Measurements from ENCODE around the gene TMA7B. TPM values are rescaled to one million over a fixed set of nuclear protein-coding genes. Genes with fewer than 3 reads are reported as not detected.

Gene TMA7B
- polyA plus RNA-seq, 1 experiment: not detected

GRCh38 chr22:39932918-39933649, 27.1 kb upstream of the TMA7B start:
- POLR2A ChIA-PET: interaction anchor here (0.6 kb wide), 1 partner anchor 413 kb away, joined by 3 read pairs; no protein-coding TSS in a partner anchor
- TF ChIP-seq CTCF (IDR thresholded peaks at IDR 0.05; ENCODE audit: low read depth, low read length): peak; percentile 64
- peaks cover 54% of the 10 kb centered on the region for H3K27me3 ChIP-seq (ENCODE audit: control insufficient read depth, insufficient read depth, low read length)
- CTCF ChIA-PET: interaction anchor here (0.6 to 1.3 kb wide), 9 partner anchors 8 to 839 kb away, joined by 3 to 6 read pairs (median 4); no protein-coding TSS in a partner anchor
- no peaks in the 10 kb centered on the region for H3K9me3 ChIP-seq (ENCODE audit: control insufficient read depth, insufficient read depth, low read length)
- no peak for DNase-seq (ENCODE audit: low read depth, low spot score)
- H3K27ac ChIP-seq (ENCODE audit: low read depth, low read length): no peak overlapping the region
- no peak overlapping the region for H3K4me3 ChIP-seq (ENCODE audit: low read depth, low read length)

GRCh38 chr22:39933741-39934140, 26.5 kb upstream of the TMA7B start:
- peaks cover 56% of the 10 kb centered on the region for H3K27me3 ChIP-seq (ENCODE audit: control insufficient read depth, insufficient read depth, low read length)
- H3K9me3 ChIP-seq (ENCODE audit: control insufficient read depth, insufficient read depth, low read length): no peaks in the 10 kb centered on the region
- H3K27ac ChIP-seq (ENCODE audit: low read depth, low read length): no peak overlapping the region
- CTCF ChIA-PET: interaction anchor here (0.7 to 1.3 kb wide), 4 partner anchors 9 to 91 kb away, joined by 3 to 6 read pairs (median 4); no protein-coding TSS in a partner anchor
- TF ChIP-seq CTCF (IDR thresholded peaks at IDR 0.05; ENCODE audit: low read depth, low read length): no peak
- no peak overlapping the region for H3K4me3 ChIP-seq (ENCODE audit: low read depth, low read length)
- DNase-seq (ENCODE audit: low read depth, low spot score): no peak
- POLR2A ChIA-PET: no interaction called here

- TF ChIP-seq CTCF (IDR thresholded peaks at IDR 0.05; ENCODE audit: low read depth, low read length): no peak
- DNase-seq (ENCODE audit: low read depth, low spot score): no peak
- ChIA-PET POLR2A (no interaction called here), CTCF (no interaction called here)
- peaks cover 54% of the 10 kb centered on the region for H3K27me3 ChIP-seq (ENCODE audit: control insufficient read depth, insufficient read depth, low read length)
- H3K9me3 ChIP-seq (ENCODE audit: control insufficient read depth, insufficient read depth, low read length): no peaks in the 10 kb centered on the region
- H3K4me3 ChIP-seq (ENCODE audit: low read depth, low read length): no peak overlapping the region
- H3K27ac ChIP-seq (ENCODE audit: low read depth, low read length): no peak overlapping the region
Measured at GRCh38 chr22:39935116-39935515, 25.1 kb upstream of the TMA7B start.

- DNase-seq (ENCODE audit: low read depth, low spot score): no peak
- Histone ChIP-seq H3K27me3 (ENCODE audit: control insufficient read depth, insufficient read depth, low read length) (peaks cover 54% of the 10 kb centered on the region), H3K27ac (ENCODE audit: low read depth, low read length) (no peak overlapping the region), H3K9me3 (ENCODE audit: control insufficient read depth, insufficient read depth, low read length) (no peaks in the 10 kb centered on the region), H3K4me3 (ENCODE audit: low read depth, low read length) (no peak overlapping the region)
- CTCF ChIA-PET: no interaction called here
- TF ChIP-seq CTCF (IDR thresholded peaks at IDR 0.05; ENCODE audit: low read depth, low read length): no peak
- POLR2A ChIA-PET: no interaction called here
Measured at GRCh38 chr22:39935612-39936011, 24.6 kb upstream of the TMA7B start.

- POLR2A ChIA-PET: no interaction called here
- H3K27me3 ChIP-seq (ENCODE audit: control insufficient read depth, insufficient read depth, low read length): peaks cover 46% of the 10 kb centered on the region
- TF ChIP-seq CTCF (IDR thresholded peaks at IDR 0.05; ENCODE audit: low read depth, low read length): no peak
Measured at GRCh38 chr22:39936523-39937145, 23.6 kb upstream of the TMA7B start.

More at GRCh38 chr22:39936523-39937145, 23.6 kb upstream of the TMA7B start:
- CTCF ChIA-PET: no interaction called here
- no peak for DNase-seq (ENCODE audit: low read depth, low spot score)
- no peaks in the 10 kb centered on the region for H3K9me3 ChIP-seq (ENCODE audit: control insufficient read depth, insufficient read depth, low read length)
- H3K27ac ChIP-seq (ENCODE audit: low read depth, low read length): no peak overlapping the region
- no peak overlapping the region for H3K4me3 ChIP-seq (ENCODE audit: low read depth, low read length)

All from AG04450 (cell line).